SH-SY5Y (cell line): ENCODE measurements around the gene MPEG1.

Source experiments
- GATA2 ChIP-seq: IDR thresholded peaks from 2 replicates; pipeline ENCODE4 v1.6.1; 2011; ENCODE audit warnings: mild to moderate bottlenecking, low read depth, low read length
- GATA3 ChIP-seq: IDR thresholded peaks from 2 replicates; pipeline ENCODE4 v1.6.1; 2011; ENCODE audit warnings: low read depth, mild to moderate bottlenecking, low read length, moderate library complexity

- no peak for TF ChIP-seq GATA2
- TF ChIP-seq GATA3, result no peak
Measured at GRCh38 chr11:59254286-59254685, 41.6 kb upstream of the MPEG1 start.
